Esophagus muscularis mucosa (tissue), 4 donors: ENCODE data around the gene CENPT.

ENCODE experiments used
- EP300 ChIP-seq: sonication (generic); formaldehyde crosslinking; IDR thresholded peaks from one replicate; pipeline ENCODE4 v1.6.1; 2017; ENCODE audit warnings: antibody characterized with exemption
- POLR2A ChIP-seq: fragments of 450-650 bp; IDR thresholded peaks from one replicate; pipeline ENCODE4 v1.6.1; 2017; ENCODE audit warnings: antibody characterized with exemption, moderate library complexity, mild to moderate bottlenecking, low read depth
- POLR2AphosphoS5 ChIP-seq, 2 donors: sonication (generic); formaldehyde crosslinking; IDR thresholded peaks; one replicate each; pipeline ENCODE4 v1.6.1; 2017; ENCODE audit warnings: antibody characterized with exemption in 2 of 2
- TF ChIP-seq, protein P1 (sequence below), 3 experiments: fragments of 200-600 bp in 2 of 3; fragments of 450-650 bp in 1 of 3; sonication (generic) in 2 of 3; IDR thresholded peaks; one replicate each; pipeline ENCODE4 v1.5.1; 2017 to 2019; ENCODE audit warnings: antibody characterized with exemption in 3 of 3, mild to moderate bottlenecking in 2 of 3, moderate library complexity in 1 of 3

GRCh38 chr16:67886387-67886786, 38.9 kb upstream of the CENPT start:
- TF ChIP-seq, protein P1, sequence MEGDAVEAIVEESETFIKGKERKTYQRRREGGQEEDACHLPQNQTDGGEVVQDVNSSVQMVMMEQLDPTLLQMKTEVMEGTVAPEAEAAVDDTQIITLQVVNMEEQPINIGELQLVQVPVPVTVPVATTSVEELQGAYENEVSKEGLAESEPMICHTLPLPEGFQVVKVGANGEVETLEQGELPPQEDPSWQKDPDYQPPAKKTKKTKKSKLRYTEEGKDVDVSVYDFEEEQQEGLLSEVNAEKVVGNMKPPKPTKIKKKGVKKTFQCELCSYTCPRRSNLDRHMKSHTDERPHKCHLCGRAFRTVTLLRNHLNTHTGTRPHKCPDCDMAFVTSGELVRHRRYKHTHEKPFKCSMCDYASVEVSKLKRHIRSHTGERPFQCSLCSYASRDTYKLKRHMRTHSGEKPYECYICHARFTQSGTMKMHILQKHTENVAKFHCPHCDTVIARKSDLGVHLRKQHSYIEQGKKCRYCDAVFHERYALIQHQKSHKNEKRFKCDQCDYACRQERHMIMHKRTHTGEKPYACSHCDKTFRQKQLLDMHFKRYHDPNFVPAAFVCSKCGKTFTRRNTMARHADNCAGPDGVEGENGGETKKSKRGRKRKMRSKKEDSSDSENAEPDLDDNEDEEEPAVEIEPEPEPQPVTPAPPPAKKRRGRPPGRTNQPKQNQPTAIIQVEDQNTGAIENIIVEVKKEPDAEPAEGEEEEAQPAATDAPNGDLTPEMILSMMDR (IDR thresholded peaks at IDR 0.05) = no peak
- no peak for TF ChIP-seq EP300
- no peak for TF ChIP-seq POLR2AphosphoS5 (IDR thresholded peaks at IDR 0.05)
- no peak for TF ChIP-seq POLR2A
